ENCODE measurements around the gene GPR107. TPM values are rescaled to one million over a fixed set of nuclear protein-coding genes. Genes with fewer than 3 reads are reported as not detected.

The GPR107 gene
- total RNA-seq, 1 experiment from 2014 or later, result 47.1 TPM

- intact Hi-C loops (cut with micrococcal nuclease; ENCODE audit: unreplicated experiment), result no loop called here
- Histone ChIP-seq H3K27ac (ENCODE audit: low read depth, low read length, poor library complexity, severe bottlenecking) (no peak overlapping the region), H3K36me3 (ENCODE audit: insufficient read depth, low read length, poor library complexity, severe bottlenecking) (peaks cover 13% of the 10 kb centered on the region), H3K4me3 (ENCODE audit: low read depth, low read length, poor library complexity, severe bottlenecking) (no peak overlapping the region), H3K9me3 (ENCODE audit: low read depth, low read length, poor library complexity, severe bottlenecking) (peaks cover 2% of the 10 kb centered on the region), H3K4me1 (ENCODE audit: insufficient read depth, low read length, poor library complexity, severe bottlenecking) (peaks cover 41% of the 10 kb centered on the region), H3K27me3 (replicated peaks; ENCODE audit: insufficient read depth, low read depth, low read length, poor library complexity) (no peaks in the 10 kb centered on the region)
- TF ChIP-seq, protein P1, sequence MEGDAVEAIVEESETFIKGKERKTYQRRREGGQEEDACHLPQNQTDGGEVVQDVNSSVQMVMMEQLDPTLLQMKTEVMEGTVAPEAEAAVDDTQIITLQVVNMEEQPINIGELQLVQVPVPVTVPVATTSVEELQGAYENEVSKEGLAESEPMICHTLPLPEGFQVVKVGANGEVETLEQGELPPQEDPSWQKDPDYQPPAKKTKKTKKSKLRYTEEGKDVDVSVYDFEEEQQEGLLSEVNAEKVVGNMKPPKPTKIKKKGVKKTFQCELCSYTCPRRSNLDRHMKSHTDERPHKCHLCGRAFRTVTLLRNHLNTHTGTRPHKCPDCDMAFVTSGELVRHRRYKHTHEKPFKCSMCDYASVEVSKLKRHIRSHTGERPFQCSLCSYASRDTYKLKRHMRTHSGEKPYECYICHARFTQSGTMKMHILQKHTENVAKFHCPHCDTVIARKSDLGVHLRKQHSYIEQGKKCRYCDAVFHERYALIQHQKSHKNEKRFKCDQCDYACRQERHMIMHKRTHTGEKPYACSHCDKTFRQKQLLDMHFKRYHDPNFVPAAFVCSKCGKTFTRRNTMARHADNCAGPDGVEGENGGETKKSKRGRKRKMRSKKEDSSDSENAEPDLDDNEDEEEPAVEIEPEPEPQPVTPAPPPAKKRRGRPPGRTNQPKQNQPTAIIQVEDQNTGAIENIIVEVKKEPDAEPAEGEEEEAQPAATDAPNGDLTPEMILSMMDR (conservative IDR thresholded peaks at IDR 0.05; ENCODE audit: low read depth, low read length), result no peak
- TF ChIP-seq EZH2 (IDR thresholded peaks at IDR 0.05; ENCODE audit: borderline replicate concordance, low read depth, low read length, poor library complexity, severe bottlenecking), result no peak
- DNase-seq (ENCODE audit: low spot score), result no peak
- POLR2A ChIA-PET (ENCODE audit: low non-redundant PET), result no interaction called here
- CTCF ChIA-PET, result no interaction called here
- BruUV-seq (replicated peaks), result no TSS peak
Observed at GRCh38 chr9:130026583-130027340, 26.9 kb upstream of the GPR107 start.

DNA sequence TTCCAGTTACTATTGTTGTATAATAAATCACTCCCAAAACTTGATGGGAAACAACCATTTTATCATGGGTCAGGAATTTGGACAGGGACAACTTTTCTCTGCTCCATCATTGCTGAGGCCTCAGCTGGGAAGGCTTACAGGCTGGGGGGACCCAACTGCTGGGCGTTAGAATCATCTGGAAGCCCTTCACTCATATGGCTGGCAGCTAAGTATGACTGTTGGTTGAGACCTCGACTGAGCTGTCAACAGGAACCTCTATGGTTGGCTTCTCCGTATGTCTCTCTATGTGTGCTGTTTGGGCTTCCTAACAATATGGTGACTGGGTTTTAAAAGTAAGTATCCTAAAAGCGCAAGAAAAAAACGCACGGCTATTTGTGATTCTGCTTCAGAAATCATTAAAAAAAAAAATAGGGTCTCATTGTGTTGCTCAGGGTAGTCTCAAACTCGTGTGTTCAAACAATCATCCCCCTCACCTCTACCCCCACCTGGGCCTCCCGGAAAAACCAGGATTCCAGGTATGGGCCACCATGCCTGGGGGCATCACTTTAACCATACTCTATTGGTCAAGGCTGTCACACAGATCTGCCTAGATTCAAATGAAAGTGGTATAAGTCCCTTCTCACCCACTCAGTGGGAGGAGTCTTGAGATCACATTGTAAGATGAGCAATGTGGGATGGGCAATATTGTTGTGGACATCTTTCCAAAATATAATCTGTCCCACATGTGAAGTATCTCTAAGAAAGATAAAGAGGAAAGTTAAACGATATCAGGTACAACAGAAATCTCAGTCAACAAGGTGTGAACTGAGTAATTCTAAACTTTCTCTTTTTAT, 26.0 kb upstream of the GPR107 start:
- Histone ChIP-seq H3K27ac (ENCODE audit: low read depth, low read length, poor library complexity, severe bottlenecking) (no peak overlapping the region), H3K4me1 (ENCODE audit: insufficient read depth, low read length, poor library complexity, severe bottlenecking) (peaks cover 49% of the 10 kb centered on the region), H3K27me3 (replicated peaks; ENCODE audit: insufficient read depth, low read depth, low read length, poor library complexity) (no peaks in the 10 kb centered on the region), H3K4me3 (ENCODE audit: low read depth, low read length, poor library complexity, severe bottlenecking) (no peak overlapping the region), H3K9me3 (ENCODE audit: low read depth, low read length, poor library complexity, severe bottlenecking) (peaks cover 2% of the 10 kb centered on the region), H3K36me3 (ENCODE audit: insufficient read depth, low read length, poor library complexity, severe bottlenecking) (peaks cover 13% of the 10 kb centered on the region)
- ChIA-PET CTCF (no interaction called here), POLR2A (ENCODE audit: low non-redundant PET) (no interaction called here)
- TF ChIP-seq, protein P1 (conservative IDR thresholded peaks at IDR 0.05; ENCODE audit: low read depth, low read length), result no peak
- TF ChIP-seq EZH2 (IDR thresholded peaks at IDR 0.05; ENCODE audit: borderline replicate concordance, low read depth, low read length, poor library complexity, severe bottlenecking), result no peak
- no peak for DNase-seq (ENCODE audit: low spot score)
- no TSS peak for BruUV-seq (replicated peaks)
- intact Hi-C loops (cut with micrococcal nuclease; ENCODE audit: unreplicated experiment), result no loop called here

DNA sequence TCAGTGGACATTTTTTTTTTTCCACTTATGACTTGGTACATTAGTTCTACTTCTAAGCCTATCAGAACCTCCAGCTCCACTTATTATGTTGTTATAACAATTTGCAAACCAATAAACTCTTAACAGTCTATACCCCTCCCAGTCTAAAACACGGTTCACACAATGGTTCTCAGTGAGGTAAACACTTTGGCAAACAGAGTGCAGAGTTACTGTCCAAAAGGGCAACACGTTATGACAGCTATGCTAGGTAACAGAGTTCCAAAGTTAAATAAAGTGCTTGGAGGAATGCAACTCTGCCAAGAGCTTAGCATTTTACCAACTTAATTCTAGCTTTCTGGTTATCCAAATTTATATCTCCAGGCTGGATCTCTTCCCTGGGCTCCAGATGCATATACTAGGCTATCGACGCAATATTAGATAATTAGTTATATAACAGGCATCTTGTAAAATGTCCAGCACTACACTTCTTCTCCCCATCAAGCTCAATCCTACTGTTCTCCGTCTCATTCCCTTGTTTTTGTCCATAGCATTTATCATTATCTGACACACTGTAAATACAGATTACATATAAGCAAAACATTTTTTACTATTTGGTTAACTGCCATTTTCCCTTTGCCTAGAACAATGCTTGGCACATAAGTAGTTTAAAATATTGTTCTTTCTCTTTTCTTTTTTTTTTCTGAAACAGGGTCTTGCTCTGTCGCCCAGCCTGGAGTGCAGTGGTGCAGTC, 25.0 kb upstream of the GPR107 start:
- ChIA-PET CTCF (no interaction called here), POLR2A (ENCODE audit: low non-redundant PET) (no interaction called here)
- Histone ChIP-seq H3K27me3 (replicated peaks; ENCODE audit: insufficient read depth, low read depth, low read length, poor library complexity) (no peaks in the 10 kb centered on the region), H3K4me1 (ENCODE audit: insufficient read depth, low read length, poor library complexity, severe bottlenecking) (peaks cover 51% of the 10 kb centered on the region), H3K27ac (ENCODE audit: low read depth, low read length, poor library complexity, severe bottlenecking) (no peak overlapping the region), H3K9me3 (ENCODE audit: low read depth, low read length, poor library complexity, severe bottlenecking) (peaks cover 2% of the 10 kb centered on the region), H3K36me3 (ENCODE audit: insufficient read depth, low read length, poor library complexity, severe bottlenecking) (peaks cover 13% of the 10 kb centered on the region), H3K4me3 (ENCODE audit: low read depth, low read length, poor library complexity, severe bottlenecking) (no peak overlapping the region)
- BruUV-seq (replicated peaks), result TSS peak; percentile 1
- DNase-seq (ENCODE audit: low spot score), result no peak
- intact Hi-C loops (cut with micrococcal nuclease; ENCODE audit: unreplicated experiment), result no loop called here
- TF ChIP-seq EZH2 (IDR thresholded peaks at IDR 0.05; ENCODE audit: borderline replicate concordance, low read depth, low read length, poor library complexity, severe bottlenecking), result no peak
- TF ChIP-seq, protein P1 (conservative IDR thresholded peaks at IDR 0.05; ENCODE audit: low read depth, low read length), result no peak
